Activated CD4-positive, CD25-positive, alpha-beta regulatory T cell treated with anti-CD3 and anti-CD28 coated beads, Interleukin-2, amount 50 U/mL, for 24 hours (primary cell): ENCODE measurements around the gene NAP1L4.

ENCODE experiments used
- ATAC-seq, 2 donors: fragments of 150-1000 bp; cut with Tn5 transposase; one replicate each; pipeline ENCODE4 v1.10.0; 2021; ENCODE audit warnings: mild to moderate bottlenecking in 1 of 2, moderate library complexity in 1 of 2

Gene NAP1L4

GRCh38 chr11:2934021-2934550 lies 58.0 kb downstream of the NAP1L4 start:
- no peak for ATAC-seq

GRCh38 chr11:2933375-2934020 lies 58.6 kb downstream of the NAP1L4 start:
- ATAC-seq = peak; percentile 47 to 60

- no peak for ATAC-seq
Observed at GRCh38 chr11:2932850-2933251, 59.3 kb downstream of the NAP1L4 start.

GRCh38 chr11:2931771-2932738 lies 60.1 kb downstream of the NAP1L4 start:
- ATAC-seq = no peak

- ATAC-seq = no peak
Observed at GRCh38 chr11:2931420-2931746, 60.7 kb downstream of the NAP1L4 start.

GRCh38 chr11:2930704-2931419 lies 61.3 kb downstream of the NAP1L4 start:
- peak; percentile 9 to 25 for ATAC-seq

- ATAC-seq = peak; percentile 25 to 29
Observed at GRCh38 chr11:2929950-2930703, 62.0 kb downstream of the NAP1L4 start.

- peak; percentile 23 to 39 for ATAC-seq
Observed at GRCh38 chr11:2929531-2929949, 62.6 kb downstream of the NAP1L4 start.

- ATAC-seq = peak; percentile 55
Observed at GRCh38 chr11:2928605-2929530, 63.3 kb downstream of the NAP1L4 start, which contains the start of gene PHLDA2. TSS of gene PHLDA2 (minus strand) at chr11:2929420. CDS start at chr11:2929364, 56 bp downstream.

GRCh38 chr11:2927851-2928604 lies 64.1 kb downstream of the NAP1L4 start:
- no peak for ATAC-seq

GRCh38 chr11:2927121-2927800 lies 64.9 kb downstream of the NAP1L4 start:
- no peak for ATAC-seq

- no peak for ATAC-seq
Observed at GRCh38 chr11:2926611-2927051, 65.5 kb downstream of the NAP1L4 start.

GRCh38 chr11:2924821-2925675 lies 67.1 kb downstream of the NAP1L4 start:
- no peak for ATAC-seq

- ATAC-seq = no peak
Observed at GRCh38 chr11:2924381-2924780, 67.7 kb downstream of the NAP1L4 start.

GRCh38 chr11:2923446-2924375 lies 68.4 kb downstream of the NAP1L4 start:
- no peak for ATAC-seq

GRCh38 chr11:2922655-2923054 lies 69.5 kb downstream of the NAP1L4 start:
- no peak for ATAC-seq

GRCh38 chr11:2921742-2922493 lies 70.2 kb downstream of the NAP1L4 start:
- ATAC-seq = no peak
